ENCODE measurements around the gene SYNE1.

DNA sequence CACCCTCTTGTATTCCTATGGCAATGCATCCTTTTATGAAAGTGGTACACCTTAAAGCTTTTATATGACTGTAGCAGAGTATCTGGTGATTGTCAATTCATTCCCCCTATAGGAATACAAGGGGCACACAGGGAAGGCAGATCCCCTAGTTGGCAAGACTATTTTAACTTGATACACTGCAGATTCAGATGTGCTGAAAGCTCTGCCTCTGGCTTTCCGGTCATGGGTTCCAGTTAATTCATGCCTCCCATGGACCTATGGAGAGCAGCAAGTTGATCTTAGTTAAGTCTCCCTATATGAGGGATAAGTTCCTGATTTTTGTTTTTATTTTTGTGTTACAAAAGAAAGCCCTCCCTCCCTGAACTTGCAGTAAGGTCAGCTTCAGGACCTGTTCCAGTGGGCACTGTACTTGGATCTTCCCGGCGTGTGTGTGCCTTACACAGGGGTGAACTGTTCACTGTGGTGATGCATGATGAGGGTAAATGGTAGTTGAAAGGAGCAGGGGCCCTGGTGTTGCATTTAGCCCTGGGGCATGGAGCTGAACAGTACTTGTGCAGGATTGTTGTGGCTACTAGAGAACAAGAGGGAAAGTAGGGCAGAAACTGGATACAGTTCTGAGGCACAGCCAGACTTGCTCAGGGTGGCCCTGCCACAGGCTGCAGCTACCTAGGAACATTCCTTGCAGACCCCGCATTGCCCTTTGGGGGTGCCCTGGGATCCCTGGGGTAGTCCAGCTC, 537.5 kb downstream of the SYNE1 start:
- no peak for TF ChIP-seq POLR2A (IDR thresholded peaks at IDR 0.05)
- TF ChIP-seq CTCF (IDR thresholded peaks at IDR 0.05 in 8 of 11, conservative IDR thresholded peaks at IDR 0.05 in 3 of 11): no peak
